ENCODE results near the gene C3orf33.

Gene C3orf33

GRCh38 chr3:155741603-155742002 is 64.5 kb downstream of the C3orf33 start:
- no peak for DNase-seq

DNA sequence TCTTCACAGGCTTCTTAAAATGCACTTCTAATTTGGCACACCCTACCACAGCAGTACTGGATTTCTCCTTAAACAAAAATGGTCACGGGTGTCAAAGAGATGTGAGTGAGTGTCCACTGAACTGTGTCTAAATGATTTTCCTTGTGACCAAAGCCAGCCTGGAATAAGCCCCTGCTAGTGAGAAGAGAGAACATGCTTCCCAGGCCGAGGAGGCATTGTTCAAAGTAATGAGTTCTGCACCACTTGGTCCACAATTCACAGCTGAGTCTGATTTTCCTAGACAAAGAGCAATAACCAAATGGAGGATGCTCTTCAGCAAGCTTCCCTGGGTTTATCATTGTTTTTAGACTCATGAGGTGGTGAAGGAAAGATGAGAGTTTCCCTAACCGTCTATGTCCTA is 65.0 kb downstream of the C3orf33 start:
- DNase-seq, result no peak

DNA sequence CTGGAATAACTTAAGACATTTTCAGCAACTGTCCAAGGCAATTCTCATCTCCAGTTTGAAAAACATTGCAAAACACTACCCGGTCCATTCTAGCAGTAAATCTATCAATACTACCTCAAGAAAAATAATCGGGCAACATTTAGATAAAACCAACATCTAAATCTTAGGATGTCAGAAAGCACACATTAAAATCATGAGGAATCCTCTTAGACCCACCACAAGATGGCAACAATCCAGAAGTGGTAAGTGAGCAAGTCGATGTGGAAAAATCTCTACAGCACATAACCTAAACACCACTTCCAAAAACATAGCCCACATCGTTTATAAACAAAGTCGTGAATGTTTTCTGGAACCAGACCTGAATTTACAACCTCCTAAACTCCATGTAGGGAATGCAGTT is 66.9 kb downstream of the C3orf33 start:
- DNase-seq, result no peak

DNA sequence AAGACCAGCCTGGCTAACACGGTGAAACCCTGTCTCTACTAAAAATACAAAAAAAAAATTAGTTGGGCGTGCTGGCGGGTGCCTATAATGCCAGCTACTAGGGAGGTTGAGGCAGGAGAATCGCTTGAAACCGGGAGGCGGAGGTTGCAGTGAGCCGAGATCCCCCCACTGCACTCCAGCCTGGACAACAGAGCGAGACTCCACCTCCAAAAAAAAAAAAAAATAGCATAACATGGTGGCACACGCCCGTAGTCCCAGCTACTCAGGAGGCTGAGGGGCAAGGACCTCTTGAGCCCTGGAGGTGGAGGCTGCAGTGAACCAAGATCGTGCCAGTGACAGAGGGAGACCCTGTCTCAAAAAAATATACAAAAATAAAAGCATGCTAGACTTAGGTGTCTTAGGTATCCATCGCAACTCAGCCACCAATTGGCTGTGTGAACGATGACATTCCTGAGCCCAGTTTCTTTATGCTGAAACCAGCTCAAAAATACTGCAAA is 67.5 kb downstream of the C3orf33 start:
- DNase-seq, result no peak

DNA sequence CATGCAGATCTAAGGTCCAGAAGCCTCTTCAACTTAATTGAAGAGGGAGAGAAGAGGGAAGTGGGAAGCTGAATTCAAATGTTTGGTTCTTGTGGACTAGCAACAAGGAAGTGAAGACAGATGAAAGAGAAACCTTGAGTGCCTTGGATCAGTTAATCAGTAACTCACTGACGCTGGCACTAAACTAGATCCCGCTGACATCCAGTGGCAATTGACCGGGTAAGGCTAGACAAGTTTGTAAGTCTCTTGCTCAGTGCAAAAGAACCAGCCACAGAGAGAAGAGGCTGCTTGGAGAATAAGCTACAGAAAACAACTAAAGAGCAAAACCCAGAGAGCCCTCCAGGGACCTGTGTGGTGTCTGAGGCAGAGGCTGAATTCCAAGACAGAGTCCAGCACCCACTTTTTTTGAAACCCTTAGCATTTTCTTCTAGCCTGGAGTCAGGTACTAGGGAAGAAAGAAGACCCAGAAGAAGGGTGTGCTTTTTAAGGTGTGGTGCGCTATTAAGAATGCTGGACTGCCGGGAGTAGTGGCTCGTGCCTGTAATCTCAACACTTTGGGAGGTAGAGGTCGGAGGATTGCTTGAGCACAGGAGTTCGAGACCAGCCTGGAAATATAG is 68.1 kb downstream of the C3orf33 start:
- no peak for DNase-seq

DNA sequence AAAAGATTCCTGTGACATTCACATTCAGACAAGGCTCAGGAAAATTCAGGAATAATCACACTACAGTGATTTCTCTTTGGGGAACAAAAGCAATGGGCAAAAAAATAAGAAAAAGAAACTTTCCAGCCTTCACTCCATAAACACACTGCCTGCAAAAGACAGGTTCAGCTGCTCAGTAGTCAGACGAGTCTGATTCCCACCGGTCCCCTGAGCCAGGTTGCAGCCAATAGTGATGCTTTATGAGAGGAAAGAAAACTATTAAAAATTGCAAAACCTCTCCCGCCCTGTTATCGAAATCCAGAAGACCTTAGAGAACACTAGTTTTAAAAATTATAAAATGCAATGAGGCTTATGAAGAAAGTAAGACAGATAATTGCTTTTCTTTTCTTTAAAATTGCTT is 69.7 kb downstream of the C3orf33 start:
- no peak for DNase-seq

DNA sequence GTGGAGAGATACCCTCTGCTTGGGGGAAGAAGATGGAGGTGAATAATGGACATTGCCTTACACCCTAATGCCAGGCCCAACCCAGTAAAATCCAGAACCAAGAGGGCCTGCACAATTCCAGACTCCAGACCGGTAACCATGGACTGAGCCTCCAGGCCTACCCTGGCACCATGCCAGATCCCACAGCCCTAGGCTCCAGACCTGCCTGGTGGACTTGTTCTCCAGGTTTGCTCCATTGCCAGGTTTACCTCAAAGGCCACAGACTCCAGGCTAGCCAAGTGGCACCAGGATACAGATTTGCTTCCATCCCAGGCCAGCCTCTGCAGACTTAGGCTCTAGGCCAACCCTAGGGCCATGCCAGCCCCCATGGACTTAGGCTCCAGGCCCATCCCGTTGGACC is 75.2 kb downstream of the C3orf33 start:
- no peak for DNase-seq

- no peak for DNase-seq
Observed at GRCh38 chr3:155727836-155728235, 78.2 kb downstream of the C3orf33 start.

- no peak for DNase-seq
Observed at GRCh38 chr3:155714295-155714718, 91.8 kb downstream of the C3orf33 start.

Data from activated CD4-positive, alpha-beta T cell treated with anti-CD3 and anti-CD28 coated beads, Interleukin-10, Interleukin-2, amounts not matched to agents 100 ng/mL and 50 ng/mL, durations not matched to agents 16 hours and 8 hours (primary cell).